ENCODE measurements around the gene DCTN2. TPM values are rescaled to one million over a fixed set of nuclear protein-coding genes. Genes with fewer than 3 reads are reported as not detected.

Gene DCTN2
- polyA plus RNA-seq, 1 donor (not counting 4 experiments of a cell fraction or from before 2014, with no cell fraction given) = 132 TPM

DNA sequence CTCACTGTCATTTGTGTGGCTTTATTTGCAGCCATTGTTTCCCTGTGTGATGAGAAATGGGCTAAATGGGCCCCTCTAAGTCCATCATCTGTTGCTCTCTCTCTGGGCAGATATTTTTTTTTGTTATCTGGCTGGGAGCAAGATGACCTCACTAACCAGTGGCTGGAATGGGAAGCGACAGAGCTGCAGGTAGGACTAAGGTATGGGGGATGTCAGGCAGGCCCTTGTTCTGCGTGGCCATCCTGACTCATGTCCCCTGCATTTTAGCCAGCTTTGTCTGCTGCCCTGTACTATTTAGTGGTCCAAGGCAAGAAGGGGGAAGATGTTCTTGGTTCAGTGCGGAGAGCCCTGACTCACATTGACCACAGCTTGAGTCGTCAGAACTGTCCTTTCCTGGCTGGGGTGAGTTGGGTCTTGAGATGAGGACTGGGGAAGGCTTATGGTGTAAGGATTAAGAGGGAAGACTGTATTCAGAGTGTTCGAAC, 57.8 kb downstream of the DCTN2 start:
- Histone ChIP-seq H3K27me3 (ENCODE audit: control insufficient read depth, extremely low read depth, insufficient read depth, low read length) (no peaks in the 10 kb centered on the region), H3K79me2 (ENCODE audit: control insufficient read depth, insufficient read depth, low read length) (peaks cover 28% of the 10 kb centered on the region), H2AFZ (ENCODE audit: control insufficient read depth, low read length) (no peak overlapping the region), H3K9me3 (ENCODE audit: control insufficient read depth, low read depth, low read length) (no peaks in the 10 kb centered on the region), H3K9me1 (ENCODE audit: control insufficient read depth, extremely low read depth, insufficient read depth, low read length) (no peaks in the 10 kb centered on the region), H3K27ac (ENCODE audit: control insufficient read depth, insufficient read depth, low read length) (peak overlapping the region; percentile 87), H3K4me3 (ENCODE audit: control insufficient read depth in 2 of 3, extremely low read depth in 1 of 3, insufficient read depth in 2 of 3, low read depth in 1 of 3, low read length in 3 of 3) (peak overlapping the region; percentile 81 to 99 (median 96)), H3K4me2 (ENCODE audit: control insufficient read depth, extremely low read depth, insufficient read depth, low read depth, low read length) (peak overlapping the region; percentile 85), H3K9ac (ENCODE audit: control insufficient read depth, extremely low read depth, insufficient read depth, low read length) (peak overlapping the region; percentile 94), H4K20me1 (ENCODE audit: control insufficient read depth, extremely low read depth, insufficient read depth, low read length) (no peaks in the 10 kb centered on the region), H3K36me3 (ENCODE audit: control insufficient read depth in 2 of 2, extremely low read depth in 1 of 2, insufficient read depth in 2 of 2, low read length in 2 of 2) (peaks cover 22 to 25% of the 10 kb centered on the region in 2 experiments), H3K4me1 (ENCODE audit: control insufficient read depth, extremely low read depth, insufficient read depth, low read length) (peaks cover 9% of the 10 kb centered on the region)
- TF ChIP-seq EZH2 (IDR thresholded peaks at IDR 0.05; ENCODE audit: low read length) = no peak
- TF ChIP-seq, protein P1, sequence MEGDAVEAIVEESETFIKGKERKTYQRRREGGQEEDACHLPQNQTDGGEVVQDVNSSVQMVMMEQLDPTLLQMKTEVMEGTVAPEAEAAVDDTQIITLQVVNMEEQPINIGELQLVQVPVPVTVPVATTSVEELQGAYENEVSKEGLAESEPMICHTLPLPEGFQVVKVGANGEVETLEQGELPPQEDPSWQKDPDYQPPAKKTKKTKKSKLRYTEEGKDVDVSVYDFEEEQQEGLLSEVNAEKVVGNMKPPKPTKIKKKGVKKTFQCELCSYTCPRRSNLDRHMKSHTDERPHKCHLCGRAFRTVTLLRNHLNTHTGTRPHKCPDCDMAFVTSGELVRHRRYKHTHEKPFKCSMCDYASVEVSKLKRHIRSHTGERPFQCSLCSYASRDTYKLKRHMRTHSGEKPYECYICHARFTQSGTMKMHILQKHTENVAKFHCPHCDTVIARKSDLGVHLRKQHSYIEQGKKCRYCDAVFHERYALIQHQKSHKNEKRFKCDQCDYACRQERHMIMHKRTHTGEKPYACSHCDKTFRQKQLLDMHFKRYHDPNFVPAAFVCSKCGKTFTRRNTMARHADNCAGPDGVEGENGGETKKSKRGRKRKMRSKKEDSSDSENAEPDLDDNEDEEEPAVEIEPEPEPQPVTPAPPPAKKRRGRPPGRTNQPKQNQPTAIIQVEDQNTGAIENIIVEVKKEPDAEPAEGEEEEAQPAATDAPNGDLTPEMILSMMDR (optimal IDR thresholded peaks at IDR 0.05 in 1 of 3, IDR thresholded peaks at IDR 0.05 in 1 of 3, conservative IDR thresholded peaks at IDR 0.05 in 1 of 3; ENCODE audit: extremely low read depth in 1 of 3, insufficient read depth in 2 of 3, low read length in 3 of 3) = no peak
- DNase-seq (ENCODE audit: low read depth, low spot score) (no peak), FAIRE-seq (no peak)
- dilution Hi-C loops (cut with MboI; ENCODE audit: extremely low pct_ligation_motif_present, low sequenced_read_pairs) = no loop called here

DNA sequence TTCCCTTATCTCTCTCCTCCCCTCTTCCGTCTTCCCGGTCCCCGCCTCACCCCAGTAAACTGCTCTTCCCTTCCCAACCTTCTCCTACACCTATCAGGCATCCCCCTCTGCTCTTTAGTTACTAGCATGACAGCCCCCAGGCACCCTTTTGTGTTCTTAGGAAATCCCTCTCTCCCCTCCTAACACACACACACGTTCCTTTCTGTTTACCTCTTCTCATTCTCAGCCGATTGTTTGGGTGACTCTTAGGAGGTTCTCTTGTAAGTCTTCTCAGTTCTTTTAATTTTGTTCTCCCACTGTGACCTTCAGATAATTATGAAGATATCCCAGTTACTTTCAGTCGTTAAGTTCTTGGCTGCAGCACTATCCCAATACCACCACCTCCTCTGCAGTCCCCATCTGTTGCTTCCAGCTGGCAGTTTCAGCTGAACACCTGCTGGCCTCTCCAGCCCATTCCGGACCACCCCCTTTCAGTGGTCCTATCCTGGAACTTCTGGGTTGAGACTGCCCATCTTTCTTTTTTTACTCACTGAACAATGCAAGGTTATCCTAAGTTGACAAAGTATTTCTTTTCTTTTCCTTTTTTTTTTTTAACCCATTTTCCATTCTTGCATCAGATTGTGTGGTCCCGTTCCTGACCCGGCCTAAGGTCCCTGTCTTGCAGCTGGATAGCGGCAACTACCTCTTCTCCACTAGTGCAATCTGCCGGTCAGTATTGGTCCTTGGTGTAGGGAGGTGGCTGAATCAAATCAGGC, 58.4 kb downstream of the DCTN2 start:
- Histone ChIP-seq H3K9me1 (ENCODE audit: control insufficient read depth, extremely low read depth, insufficient read depth, low read length) (no peaks in the 10 kb centered on the region), H3K4me2 (ENCODE audit: control insufficient read depth, extremely low read depth, insufficient read depth, low read depth, low read length) (peak overlapping the region; percentile 85), H3K4me1 (ENCODE audit: control insufficient read depth, extremely low read depth, insufficient read depth, low read length) (peaks cover 9% of the 10 kb centered on the region), H2AFZ (ENCODE audit: control insufficient read depth, low read length) (peak overlapping the region; percentile 87), H4K20me1 (ENCODE audit: control insufficient read depth, extremely low read depth, insufficient read depth, low read length) (no peaks in the 10 kb centered on the region), H3K27me3 (ENCODE audit: control insufficient read depth, extremely low read depth, insufficient read depth, low read length) (no peaks in the 10 kb centered on the region), H3K4me3 (ENCODE audit: control insufficient read depth in 2 of 3, extremely low read depth in 1 of 3, insufficient read depth in 2 of 3, low read depth in 1 of 3, low read length in 3 of 3) (peak overlapping the region; percentile 81 to 99 (median 96)), H3K9ac (ENCODE audit: control insufficient read depth, extremely low read depth, insufficient read depth, low read length) (peak overlapping the region; percentile 94), H3K36me3 (ENCODE audit: control insufficient read depth in 2 of 2, extremely low read depth in 1 of 2, insufficient read depth in 2 of 2, low read length in 2 of 2) (peaks cover 22 to 25% of the 10 kb centered on the region in 2 experiments), H3K27ac (ENCODE audit: control insufficient read depth, insufficient read depth, low read length) (peak overlapping the region; percentile 87), H3K79me2 (ENCODE audit: control insufficient read depth, insufficient read depth, low read length) (peaks cover 28% of the 10 kb centered on the region), H3K9me3 (ENCODE audit: control insufficient read depth, low read depth, low read length) (no peaks in the 10 kb centered on the region)
- FAIRE-seq (no peak), DNase-seq (ENCODE audit: low read depth, low spot score) (no peak)
- TF ChIP-seq, protein P1 (optimal IDR thresholded peaks at IDR 0.05 in 1 of 3, IDR thresholded peaks at IDR 0.05 in 1 of 3, conservative IDR thresholded peaks at IDR 0.05 in 1 of 3; ENCODE audit: extremely low read depth in 1 of 3, insufficient read depth in 2 of 3, low read length in 3 of 3) = no peak
- TF ChIP-seq EZH2 (IDR thresholded peaks at IDR 0.05; ENCODE audit: low read length) = no peak
- dilution Hi-C loops (cut with MboI; ENCODE audit: extremely low pct_ligation_motif_present, low sequenced_read_pairs) = no loop called here
